DLD1 (cell line): ENCODE data around the gene TRAPPC12.

Experiments used
- in situ Hi-C: cut with HindIII; loops from 2 replicates; pipeline ENCODE4 v1.10.0; 2017; ENCODE audit warnings: low sequenced_read_pairs

Gene TRAPPC12

DNA sequence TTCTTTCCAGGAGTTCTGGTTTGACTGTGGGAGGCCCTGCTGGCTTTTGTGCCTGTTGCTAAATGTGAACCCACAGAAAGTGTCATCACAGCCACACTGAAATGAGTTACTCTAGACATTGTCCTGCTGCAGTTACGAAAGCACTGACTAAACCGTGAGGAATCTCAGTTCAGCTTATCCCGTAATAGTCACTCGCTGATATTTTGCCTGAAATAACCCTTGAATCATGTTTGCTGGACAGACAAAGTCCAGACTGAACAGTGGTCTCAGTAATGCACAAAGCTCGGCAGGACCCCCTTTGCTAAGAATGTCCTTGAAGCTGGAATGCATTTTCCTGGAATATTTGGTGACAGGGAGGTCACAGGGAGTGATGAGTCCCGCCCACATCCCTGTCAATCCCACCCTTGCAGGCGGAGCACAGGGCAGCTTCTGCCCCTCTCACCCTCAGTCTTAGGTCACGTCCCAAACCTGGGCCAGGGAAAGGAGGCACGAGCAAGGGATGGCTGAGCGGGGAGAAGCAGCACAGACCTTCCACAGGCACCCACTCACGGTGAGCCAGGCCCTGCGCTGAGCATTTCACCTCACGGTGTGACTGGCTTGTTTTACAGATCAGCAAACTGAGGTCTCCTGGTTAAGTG lies 86.5 kb downstream of the TRAPPC12 start:
- in situ Hi-C loops = no loop called here

DNA sequence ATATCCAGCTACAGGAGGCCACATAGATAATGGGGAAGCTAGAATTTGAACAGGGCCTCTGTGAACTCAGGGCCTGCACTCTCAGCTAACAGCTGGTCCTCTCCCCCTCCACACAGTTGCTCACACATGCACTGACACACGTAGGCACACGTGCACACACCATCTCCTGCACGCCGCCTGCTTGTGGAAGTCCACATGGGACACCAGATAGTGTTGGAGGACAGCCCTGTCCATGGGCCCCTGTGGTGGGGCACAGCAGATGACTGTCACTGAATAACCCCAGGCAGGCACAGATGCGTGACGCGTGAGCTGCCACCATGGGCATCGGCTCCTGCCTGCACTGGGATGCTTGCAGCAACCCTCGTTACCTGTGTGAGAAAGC lies 87.0 kb downstream of the TRAPPC12 start:
- in situ Hi-C loops = no loop called here

DNA sequence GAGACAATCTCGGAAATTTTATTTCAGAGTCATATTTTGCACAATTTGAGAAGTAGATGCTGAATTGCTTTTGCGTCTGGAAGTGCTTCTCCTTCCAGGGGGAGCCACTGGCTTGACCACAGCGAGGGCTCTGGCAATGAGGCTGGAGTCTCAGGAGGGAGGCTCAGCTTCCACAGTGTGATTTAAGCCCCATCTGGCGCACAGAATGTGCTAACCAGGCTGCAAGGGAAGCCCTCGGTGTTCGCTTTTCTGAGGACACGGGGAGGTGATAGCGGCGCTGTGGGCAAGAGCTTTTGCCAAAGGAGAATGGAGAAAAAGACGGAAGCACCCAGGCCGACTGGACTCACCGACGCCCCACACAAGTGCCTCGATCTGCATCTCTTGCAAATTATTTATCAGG lies 87.5 kb downstream of the TRAPPC12 start:
- in situ Hi-C loops = no loop called here

DNA sequence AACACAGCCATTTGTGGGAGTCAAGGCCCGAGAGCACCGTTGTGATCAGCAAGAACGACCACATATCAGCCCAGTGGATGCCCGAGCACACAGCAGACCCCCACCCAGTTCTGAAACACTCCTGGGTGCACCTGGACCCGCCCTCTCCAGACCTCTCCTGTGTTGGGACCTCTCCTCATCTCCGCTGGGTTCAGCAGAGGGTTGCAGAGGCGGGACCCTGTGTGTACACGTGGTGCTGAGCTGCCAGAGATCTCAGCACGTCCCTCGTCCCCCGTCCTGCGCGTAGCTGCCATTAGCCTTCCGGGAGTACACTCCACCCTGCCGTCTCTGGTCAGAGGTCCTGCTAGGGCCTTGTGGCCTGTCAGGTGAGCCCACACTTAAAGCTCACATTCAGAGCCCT lies 88.2 kb downstream of the TRAPPC12 start:
- in situ Hi-C loops = no loop called here

DNA sequence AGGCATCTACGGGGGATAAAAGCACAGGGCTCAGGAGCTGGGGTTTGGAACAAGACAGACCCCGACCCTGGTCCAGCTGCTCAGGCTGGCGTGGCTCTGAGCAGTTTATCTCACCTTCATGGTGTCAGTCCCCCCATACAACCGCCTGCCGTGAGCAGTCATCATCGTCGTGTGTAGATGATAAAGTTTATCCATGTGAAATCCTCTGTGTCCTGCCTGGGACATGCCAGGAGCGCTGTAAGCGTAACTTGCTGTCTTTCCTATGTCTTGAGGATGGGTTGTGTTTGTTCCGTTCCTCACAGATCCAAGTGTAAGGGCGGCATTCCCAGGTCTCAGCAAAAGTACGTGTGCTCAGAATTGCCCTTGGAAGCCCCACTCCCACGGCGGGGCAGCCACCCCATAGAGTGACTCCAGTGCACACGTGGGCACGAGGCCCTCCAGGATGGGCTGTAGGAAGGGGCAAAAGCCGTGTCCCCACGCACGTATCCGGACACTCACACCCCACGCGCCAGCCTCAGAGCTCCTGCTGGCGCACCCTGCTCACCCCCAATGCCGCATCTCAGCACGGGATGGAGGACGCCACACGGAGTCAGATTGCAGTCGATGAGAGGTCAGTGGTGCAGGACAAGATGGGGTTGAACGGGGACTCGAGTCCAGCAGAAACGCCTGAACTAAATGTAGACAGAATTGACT lies 88.9 kb downstream of the TRAPPC12 start:
- in situ Hi-C loops = no loop called here

DNA sequence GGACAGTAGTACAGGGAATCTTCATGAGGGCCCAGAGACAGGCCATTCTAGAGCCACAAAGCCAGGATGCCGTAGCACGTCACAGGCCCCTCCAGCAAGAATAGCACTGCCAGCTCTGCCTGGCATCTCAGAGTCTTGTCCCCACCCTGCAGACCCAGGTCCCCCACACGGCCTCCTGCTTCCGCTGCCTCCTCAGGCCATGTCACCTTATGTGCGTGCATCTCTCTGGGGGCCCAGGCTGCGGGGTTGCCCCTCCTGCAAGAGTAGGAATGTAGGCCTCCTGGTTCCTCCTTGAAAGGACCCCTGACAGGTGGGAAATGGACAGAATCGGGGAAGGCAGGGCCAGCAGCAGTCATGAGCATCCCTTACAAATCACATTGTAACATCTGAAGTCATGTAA lies 90.0 kb downstream of the TRAPPC12 start:
- in situ Hi-C loops = no loop called here

DNA sequence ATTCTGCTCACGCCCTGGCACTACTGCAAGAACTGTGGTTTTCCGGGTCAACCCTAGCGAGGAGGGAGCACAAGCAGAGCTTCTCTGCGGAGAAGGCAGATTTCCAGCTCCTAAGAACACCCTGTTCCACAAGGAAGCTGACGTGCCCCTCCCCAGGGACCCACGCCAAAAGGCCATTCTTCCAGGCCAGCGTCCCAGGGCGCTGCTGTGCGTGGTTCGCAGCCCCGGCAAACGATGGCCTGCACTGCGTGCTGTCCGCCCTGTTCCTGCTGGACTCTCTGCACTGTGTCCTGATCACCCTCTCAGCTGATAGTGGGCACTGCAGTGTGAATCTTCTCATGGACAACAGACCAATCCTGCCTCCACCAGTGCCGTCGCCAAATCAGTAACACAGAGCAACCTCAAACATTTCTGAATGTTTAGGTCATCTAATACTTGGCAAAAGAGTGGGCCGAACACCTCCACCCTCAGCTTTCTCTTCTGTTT lies 90.7 kb downstream of the TRAPPC12 start:
- in situ Hi-C loops = no loop called here

DNA sequence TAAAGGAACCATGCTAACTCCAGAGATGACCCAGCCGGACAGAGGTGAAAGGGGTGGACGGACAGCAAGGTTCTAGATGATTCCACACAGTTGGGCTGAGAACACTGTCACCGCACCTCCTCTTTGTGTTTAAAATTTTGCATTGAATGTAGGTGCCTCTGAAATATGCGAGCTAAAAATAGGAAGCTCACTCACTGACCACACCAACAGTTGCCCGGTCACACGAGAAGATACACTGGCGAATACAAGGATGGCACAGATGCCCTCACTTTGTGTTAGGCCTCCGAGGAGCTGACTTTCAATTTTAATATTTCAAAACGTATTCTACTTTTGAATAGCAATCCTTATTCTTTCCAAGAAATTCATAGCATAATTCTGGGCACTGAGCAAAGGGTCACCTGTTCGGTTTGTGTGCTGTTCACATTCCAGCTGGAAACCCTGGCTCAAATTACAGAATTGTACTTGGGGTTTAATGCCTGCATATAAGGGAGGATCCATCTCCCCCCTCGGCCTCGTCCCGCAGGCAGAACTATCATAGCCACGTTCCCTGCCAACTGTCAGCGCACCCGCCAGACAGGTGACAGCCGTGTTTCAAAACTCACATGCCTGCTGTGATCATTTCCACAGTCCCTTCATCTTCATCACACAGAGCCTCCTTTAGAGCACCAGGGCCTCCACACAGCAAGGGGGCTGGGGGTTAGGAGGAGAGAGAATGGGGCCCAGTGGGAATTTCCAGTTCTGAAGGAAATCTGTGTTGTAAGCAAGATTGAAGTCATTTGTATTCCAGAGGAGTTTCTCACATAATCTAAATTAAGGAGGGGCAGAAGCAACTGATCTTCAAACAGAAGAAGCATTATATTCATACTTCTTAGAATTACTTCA lies 91.6 kb downstream of the TRAPPC12 start:
- in situ Hi-C loops = no loop called here

DNA sequence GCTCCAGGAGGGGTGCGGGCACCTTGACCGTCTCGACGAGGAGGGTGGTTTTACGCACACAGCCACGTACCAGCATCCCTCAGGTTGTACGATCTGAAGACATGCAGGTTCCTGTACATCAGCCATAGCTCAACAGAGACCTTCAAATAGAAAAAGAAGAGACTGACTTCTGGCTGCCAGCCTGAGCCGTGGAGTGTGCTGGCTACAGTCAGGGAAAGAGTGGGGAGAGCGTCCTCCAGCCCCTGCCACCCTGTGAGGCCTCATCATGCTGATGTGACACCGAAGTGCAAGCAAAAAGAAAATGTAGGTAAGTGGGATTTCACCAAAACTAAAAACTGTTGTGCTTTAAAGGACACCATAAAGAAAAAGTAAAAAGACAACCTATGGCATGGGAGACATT lies 92.8 kb downstream of the TRAPPC12 start:
- in situ Hi-C loops = no loop called here

DNA sequence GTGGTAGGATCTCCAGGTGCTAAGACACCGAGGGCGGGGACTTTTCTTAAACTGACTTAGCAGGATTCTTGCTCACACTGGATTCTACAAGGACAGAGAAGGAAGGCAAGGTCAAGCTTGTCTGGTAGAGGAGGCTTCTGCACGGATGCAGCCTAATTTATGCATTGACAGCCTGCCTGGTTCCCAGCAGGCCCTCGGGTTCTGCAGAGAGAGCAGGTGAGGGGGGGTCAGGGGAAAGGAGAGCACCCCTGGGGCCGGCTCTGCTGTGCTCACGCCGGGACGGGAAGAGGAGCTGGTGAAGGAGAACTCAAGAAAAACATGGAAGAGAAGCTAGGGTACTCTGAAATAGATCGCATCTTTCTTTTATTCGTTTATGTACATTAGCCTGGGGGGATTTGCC lies 93.5 kb downstream of the TRAPPC12 start:
- in situ Hi-C loops = no loop called here

DNA sequence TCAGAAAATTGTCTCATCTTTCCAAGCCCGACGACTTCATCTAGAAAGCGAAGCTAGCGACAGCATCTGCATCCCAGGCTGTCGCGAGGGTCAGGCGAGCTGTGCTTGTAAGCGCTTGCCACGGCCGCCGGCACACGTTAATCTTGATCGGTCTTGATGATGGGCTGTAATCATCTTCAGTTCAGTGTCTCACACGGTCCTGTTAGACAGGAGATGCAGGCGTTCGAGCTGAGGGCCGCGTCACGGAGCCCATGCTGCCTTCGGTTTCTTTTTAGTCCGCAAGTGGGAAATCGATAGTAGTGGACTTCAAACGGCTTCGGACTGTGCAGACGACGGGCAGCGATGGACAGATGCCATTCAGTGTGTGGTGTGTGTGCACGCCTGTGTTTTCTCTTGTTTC lies 96.3 kb downstream of the TRAPPC12 start:
- in situ Hi-C loops = no loop called here

DNA sequence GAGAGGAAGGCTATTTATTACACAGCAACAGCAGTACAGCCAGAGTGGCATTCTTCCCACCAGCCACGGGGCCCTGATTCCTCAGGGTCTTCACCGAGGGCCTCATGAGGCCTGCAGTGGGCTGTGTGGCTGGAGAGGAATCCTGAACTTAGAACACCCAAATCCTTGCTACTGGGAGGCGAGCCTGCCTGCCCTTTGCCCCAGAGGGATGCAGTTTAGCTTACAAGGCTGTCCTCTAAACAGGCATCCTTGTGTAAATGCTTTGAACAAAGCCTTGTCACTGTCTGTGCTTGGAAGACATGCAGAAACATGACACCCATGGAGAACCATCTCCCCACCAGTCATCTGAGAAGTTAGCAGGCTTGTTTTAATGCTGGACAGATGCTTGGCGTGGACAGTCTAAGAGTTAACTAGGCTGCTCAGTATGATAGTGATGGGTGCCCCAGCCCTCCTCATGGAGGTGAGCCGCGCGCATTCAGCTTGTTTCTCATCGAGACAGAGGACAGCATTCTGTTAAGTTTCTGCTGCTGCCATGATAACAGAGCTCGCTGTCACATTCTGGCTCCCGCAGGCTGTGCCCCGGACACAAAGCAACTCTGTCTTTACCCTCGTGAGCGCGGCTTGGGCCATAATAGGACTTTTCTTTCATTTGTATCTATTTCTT lies 97.0 kb downstream of the TRAPPC12 start:
- in situ Hi-C loops = no loop called here

DNA sequence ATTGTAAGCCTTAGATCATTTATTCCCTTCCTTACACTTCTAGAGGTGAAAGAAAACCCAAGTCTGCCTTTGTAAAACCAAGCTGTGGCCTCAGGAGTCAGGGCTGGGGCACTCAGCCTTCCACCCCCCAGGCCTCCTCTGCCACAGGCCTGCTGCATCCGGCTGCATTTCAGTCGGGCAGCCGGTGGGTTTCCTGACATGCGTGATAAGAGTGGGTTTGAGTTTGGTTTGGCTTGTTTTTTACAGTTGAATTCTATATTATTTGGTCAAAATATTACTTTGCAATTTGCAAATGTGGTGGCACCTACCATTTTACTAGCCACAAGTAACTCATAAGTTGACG lies 97.5 kb downstream of the TRAPPC12 start:
- in situ Hi-C loops = no loop called here

DNA sequence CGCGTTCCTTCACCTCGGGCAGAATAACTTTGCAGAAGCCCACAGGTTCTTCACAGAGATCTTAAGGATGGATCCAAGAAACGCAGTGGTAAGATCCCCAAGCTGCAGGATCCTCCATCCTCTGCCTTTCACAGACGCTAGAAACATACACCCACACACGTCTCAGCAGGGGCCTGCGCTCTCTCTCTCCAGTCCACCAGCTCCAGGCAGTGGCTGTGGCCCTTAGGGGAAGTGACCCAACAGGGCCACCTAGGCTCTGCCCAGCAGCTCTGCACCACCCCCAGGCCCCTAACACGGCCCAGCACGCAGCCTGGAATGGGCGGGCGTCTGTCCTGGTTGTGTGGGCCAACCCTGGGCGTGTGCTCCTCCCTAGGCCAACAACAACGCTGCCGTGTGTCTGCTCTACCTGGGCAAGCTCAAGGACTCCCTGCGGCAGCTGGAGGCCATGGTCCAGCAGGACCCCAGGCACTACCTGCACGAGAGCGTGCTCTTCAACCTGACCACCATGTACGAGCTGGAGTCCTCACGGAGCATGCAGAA lies 99.4 kb downstream of the TRAPPC12 start:
- in situ Hi-C loops = no loop called here

DNA sequence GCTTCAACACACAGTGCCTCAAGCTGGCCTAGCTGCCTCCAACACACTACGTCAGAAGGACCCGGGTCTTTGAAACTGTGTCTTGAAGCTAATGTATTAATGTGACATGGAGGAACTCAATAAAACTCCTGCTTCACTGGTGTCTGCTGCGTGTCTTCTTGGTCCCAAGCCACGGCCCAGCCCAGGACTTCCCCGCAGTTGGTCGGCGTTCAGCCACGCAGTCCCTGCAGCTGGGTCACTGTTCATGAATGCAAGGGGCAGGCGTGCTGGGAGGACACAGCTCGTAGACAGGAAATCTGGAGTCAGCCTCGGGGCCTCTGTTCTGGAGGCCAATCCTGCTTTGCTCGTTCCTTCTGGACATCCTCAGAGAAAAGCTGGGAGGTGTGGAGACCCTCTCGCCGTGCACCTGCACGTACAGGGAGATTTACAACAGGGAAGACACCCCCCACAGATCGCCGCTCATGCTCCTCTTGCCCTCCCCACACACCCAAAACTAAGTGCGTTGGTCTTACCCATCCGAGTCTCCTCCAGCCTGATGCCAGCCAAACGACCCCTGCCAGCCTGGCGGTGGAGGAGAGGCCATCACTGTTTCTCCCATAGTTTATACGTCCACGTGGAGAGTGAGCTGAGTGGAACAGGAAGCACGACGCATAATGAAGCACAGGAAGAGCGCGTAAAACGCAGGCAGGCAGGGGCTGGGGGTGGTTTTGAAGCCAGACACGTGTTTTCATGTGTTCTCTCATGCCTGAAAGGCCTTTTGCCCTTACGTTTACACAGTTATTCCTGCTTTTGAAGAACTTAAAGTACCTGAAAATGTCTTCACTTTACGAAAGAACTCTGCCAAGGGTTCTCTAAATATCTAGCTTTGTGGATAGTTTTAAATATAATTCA lies 100.2 kb downstream of the TRAPPC12 start:
- in situ Hi-C loops = no loop called here

DNA sequence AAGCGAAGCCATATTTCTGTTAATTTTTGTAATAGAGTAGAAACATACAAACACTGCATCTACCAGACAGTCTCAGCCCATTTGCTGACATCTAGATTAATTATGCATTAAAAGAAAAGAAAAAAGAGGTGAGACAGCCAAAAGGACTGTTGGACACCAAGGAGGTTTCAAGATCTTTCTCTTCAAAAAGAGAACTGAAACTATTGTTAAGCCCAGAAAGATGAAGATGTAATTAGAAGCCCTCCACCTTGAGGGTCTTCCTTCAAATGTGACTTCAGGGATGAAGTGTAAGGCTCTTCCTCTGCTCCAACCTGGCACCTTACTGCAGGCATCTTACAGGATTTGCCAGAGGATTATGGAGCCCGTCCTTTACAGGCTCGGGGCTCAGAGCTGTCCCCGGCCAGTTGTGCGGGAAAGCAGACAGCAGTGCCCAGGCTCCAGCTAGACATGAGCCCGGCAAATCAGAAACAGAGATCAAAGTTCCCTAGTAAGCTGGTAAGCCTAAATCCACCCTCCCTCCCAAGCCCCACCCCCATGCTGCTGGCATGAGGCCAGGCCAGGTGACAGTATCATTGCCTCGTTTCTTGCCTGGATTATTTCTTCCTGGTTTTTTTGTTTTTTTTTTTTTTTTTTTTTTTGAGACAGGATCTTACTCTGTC lies 101.0 kb downstream of the TRAPPC12 start:
- in situ Hi-C loops = no loop called here

DNA sequence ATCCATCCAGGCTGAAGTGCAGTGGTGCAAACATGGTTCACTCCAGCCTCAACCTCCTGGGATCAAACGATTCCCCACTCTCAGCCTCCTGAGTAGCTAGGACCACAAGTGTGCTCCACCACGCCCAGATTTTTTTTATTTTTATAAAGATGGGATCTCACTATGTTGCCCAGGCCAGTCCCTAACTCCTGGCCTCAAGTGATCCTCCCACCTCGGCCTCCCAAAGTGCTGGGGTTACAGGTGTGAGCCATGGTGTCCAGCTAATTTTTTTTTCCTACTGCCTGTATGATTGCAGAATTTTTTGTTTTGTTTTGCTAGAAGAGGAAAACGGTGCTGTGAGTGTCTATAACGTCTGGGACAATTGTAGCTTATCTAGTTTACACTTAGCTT lies 101.5 kb downstream of the TRAPPC12 start:
- in situ Hi-C loops = no loop called here

DNA sequence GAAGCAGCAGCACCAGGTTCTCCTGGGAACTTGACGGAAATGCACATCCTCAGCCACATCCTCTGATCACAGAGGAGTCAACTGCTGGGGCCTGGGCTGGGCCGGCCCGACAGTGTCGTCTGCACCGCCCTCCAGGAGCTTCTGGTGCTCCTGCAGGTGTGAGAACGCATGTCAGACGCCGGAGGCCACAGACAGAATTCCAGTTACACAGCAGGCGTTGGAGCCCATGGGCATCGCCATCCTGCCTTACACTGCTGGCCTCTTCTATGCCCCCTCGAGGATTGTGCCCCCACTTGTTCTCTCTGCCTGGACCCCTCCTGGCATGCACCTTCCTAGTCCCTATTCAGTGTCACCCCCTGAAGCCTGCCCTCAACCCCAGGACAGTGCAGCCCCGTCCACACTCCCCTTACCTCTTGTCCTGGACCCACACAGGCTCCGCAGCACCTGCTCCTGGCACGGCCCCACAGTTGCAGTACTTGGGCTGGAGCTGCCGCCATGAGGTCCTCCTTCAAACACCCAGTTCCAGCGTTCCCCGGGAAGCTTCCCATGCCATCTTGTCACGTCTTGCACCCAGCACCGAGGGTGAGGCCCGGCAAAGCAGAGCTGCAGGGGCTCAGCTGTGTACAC lies 102.4 kb downstream of the TRAPPC12 start:
- in situ Hi-C loops = no loop called here

DNA sequence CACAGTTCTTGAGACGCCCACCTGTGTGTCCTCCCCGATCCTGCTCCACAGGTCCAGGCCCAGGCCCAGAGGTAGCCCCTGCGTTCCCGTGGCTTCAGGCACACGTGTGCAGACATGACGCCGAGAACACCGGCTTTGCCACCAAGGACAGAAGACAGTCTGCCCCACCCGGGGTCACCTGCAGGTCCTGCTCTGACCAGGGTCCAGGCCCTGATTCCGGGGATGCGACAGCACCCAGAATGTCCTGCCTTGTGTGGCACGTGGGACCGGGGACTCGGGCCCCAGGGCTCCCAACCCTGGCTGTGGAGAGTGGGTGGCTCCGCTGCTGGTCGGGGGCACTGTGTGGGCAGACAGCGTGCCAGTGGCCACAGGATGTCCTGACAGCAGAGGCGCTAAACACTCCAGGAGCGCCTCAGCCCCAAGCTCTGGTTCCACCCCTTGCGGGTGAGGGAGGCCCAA lies 102.9 kb downstream of the TRAPPC12 start:
- in situ Hi-C loops = no loop called here
